PC-3 (cell line): ENCODE measurements around the gene RHOV. TPM values are rescaled to one million over a fixed set of nuclear protein-coding genes. Genes with fewer than 3 reads are reported as not detected.

Experiments
- ATAC-seq: fragments of 200-7000 bp; cut with Tn5 transposase; 2 replicates; pipeline ENCODE4 v1.9.1; 2020; ENCODE audit warnings: mild to moderate bottlenecking, moderate library complexity
- BruUV-seq: library from RNA; stranded (reverse); fragments of 400-500 nt; replicated peaks from 2 replicates; lab custom pipeline; 2021; lab: Mats Ljungman, UMichigan
- CTCF ChIA-PET: fragments of 300-600 bp; sonication (Branson Sonifier 250); formaldehyde crosslinking; loops from one replicate; lab custom pipeline; 2022; ENCODE audit warnings: antibody characterized with exemption; lab: Charles Lee
- POLR2A ChIA-PET: fragments of 300-600 bp; sonication (Branson Sonifier 250); formaldehyde crosslinking; loops from one replicate; lab custom pipeline; 2022; ENCODE audit warnings: antibody characterized with exemption; ENCODE audit not compliant: unreplicated experiment; lab: Charles Lee
- DNase-seq: peaks from one replicate; pipeline ENCODE4 v3.0.0-alpha.2; 2015
- H2AFZ ChIP-seq: fragments of 300-600 bp; sonication (generic); 2 replicates; pipeline ENCODE4 v1.6.0; 2016; ENCODE audit warnings: antibody characterized with exemption, low read length
- H3F3A ChIP-seq: fragments of 300-600 bp; sonication (generic); one replicate; pipeline ENCODE4 v1.6.0; 2017; ENCODE audit warnings: antibody characterized with exemption, low read length, control low read depth, mild to moderate bottlenecking; ENCODE audit not compliant: unreplicated experiment
- H3K27ac ChIP-seq: fragments of 300-600 bp; sonication (generic); 2 replicates; pipeline ENCODE4 v1.5.1; 2016; ENCODE audit warnings: mild to moderate bottlenecking, low read length
- H3K27me3 ChIP-seq: fragments of 300-600 bp; sonication (generic); 2 replicates; pipeline ENCODE4 v1.6.1; 2016; ENCODE audit warnings: low read length, mixed read lengths
- H3K36me3 ChIP-seq: fragments of 300-600 bp; sonication (generic); 2 replicates; pipeline ENCODE4 v1.6.1; 2016; ENCODE audit warnings: low read depth, mixed run types, low read length, mixed read lengths
- H3K4me1 ChIP-seq: fragments of 300-600 bp; sonication (generic); 2 replicates; pipeline ENCODE4 v1.5.1; 2016; ENCODE audit warnings: low read length; ENCODE audit not compliant: insufficient read depth
- H3K4me2 ChIP-seq: fragments of 300-600 bp; sonication (generic); 2 replicates; pipeline ENCODE4 v1.6.0; 2016; ENCODE audit warnings: low read length
- H3K4me3 ChIP-seq: fragments of 300-600 bp; sonication (generic); 2 replicates; pipeline ENCODE4 v1.5.1; 2016; ENCODE audit warnings: mild to moderate bottlenecking, low read length, mixed read lengths
- H3K79me2 ChIP-seq: fragments of 300-600 bp; sonication (generic); 2 replicates; pipeline ENCODE4 v1.6.1; 2017; ENCODE audit warnings: low read length, mixed read lengths
- H3K9ac ChIP-seq: fragments of 300-600 bp; sonication (generic); 2 replicates; pipeline ENCODE4 v1.6.0; 2016; ENCODE audit warnings: mild to moderate bottlenecking, low read length
- H3K9me2 ChIP-seq: fragments of 300-600 bp; sonication (generic); replicated peaks from 2 replicates; pipeline ENCODE4 v1.6.1; 2016; ENCODE audit warnings: mixed run types, low read length, mixed read lengths
- H3K9me3 ChIP-seq: fragments of 300-600 bp; sonication (generic); 2 replicates; pipeline ENCODE4 v1.6.1; 2016; ENCODE audit warnings: low read length, mixed read lengths
- H4K20me1 ChIP-seq: fragments of 300-600 bp; sonication (generic); 2 replicates; pipeline ENCODE4 v1.6.1; 2016; ENCODE audit warnings: low read length, mixed read lengths
- CTCF ChIP-seq: fragments of 300-600 bp; sonication (generic); conservative IDR thresholded peaks from 2 replicates; pipeline ENCODE4 v1.5.1; 2017; ENCODE audit warnings: antibody characterized with exemption, low read depth, mild to moderate bottlenecking, low read length
- EZH2 ChIP-seq: fragments of 300-600 bp; sonication (generic); IDR thresholded peaks from one replicate; pipeline ENCODE4 v1.6.1; 2017; ENCODE audit warnings: antibody characterized with exemption, mild to moderate bottlenecking, low read length; ENCODE audit not compliant: unreplicated experiment
- EZH2phosphoT487 ChIP-seq: fragments of 300-600 bp; sonication (generic); IDR thresholded peaks from 2 replicates; pipeline ENCODE4 v1.6.1; 2018; ENCODE audit warnings: mild to moderate bottlenecking, antibody characterized with exemption, low read length, borderline replicate concordance
- intact Hi-C: fragments of 100-400 bp; cut with micrococcal nuclease; formaldehyde crosslinking; loops from 2 replicates; pipeline ENCODE4 v1.9.0; 2023
- total RNA-seq: library from RNA; depleted of rRNA; stranded (reverse); fragments of >200 nt; gene quantifications from 2 replicates; pipeline ENCODE4 v1.2.3, GENCODE V29; 2014

RHOV gene
- total RNA-seq, 1 experiment from 2014 or later: 39.5 TPM

DNA sequence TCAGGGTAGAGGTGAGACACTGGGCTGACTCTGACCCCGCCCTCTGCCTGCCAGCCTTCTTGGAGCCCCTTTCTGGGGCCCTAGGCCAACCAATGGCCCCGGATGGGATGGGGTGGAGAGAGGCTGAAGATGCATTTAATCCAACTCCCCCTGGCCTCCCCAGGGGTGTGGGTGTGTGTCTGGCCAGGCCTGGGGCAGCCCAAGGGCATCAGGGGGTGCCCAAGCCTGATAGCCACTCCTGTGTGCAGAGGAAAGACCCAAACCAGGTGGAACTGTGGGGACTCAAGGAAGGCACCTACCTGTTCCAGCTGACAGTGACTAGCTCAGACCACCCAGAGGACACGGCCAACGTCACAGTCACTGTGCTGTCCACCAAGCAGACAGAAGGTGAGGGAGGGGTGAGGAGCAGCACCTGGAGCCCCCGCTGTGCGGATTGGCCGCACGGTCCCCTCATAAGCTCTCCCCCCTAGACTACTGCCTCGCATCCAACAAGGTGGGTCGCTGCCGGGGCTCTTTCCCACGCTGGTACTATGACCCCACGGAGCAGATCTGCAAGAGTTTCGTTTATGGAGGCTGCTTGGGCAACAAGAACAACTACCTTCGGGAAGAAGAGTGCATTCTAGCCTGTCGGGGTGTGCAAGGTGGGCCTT lies 20.7 kb downstream of the RHOV start:
- no peaks in the 10 kb centered on the region for H3K27me3 ChIP-seq
- H3K9me3 ChIP-seq: no peaks in the 10 kb centered on the region
- no peaks in the 10 kb centered on the region for H3K9me2 ChIP-seq
- peaks cover 23% of the 10 kb centered on the region for H3K4me1 ChIP-seq
- H3K9ac ChIP-seq: no peak overlapping the region
- ChIA-PET POLR2A (no interaction called here), CTCF (no interaction called here)
- DNase-seq: no peak
- ATAC-seq: no peak
- no peak overlapping the region for H2AFZ ChIP-seq
- H3K27ac ChIP-seq: no peak overlapping the region
- H3F3A ChIP-seq: peaks cover 9% of the 10 kb centered on the region
- H3K79me2 ChIP-seq: peaks cover 33% of the 10 kb centered on the region
- no peak overlapping the region for H3K4me2 ChIP-seq
- TSS peak; percentile 3 for BruUV-seq
- TF ChIP-seq EZH2phosphoT487 (no peak), EZH2 (no peak), CTCF (no peak)
- no peaks in the 10 kb centered on the region for H4K20me1 ChIP-seq
- intact Hi-C loops: no loop called here
- peaks cover 44% of the 10 kb centered on the region for H3K36me3 ChIP-seq
- H3K4me3 ChIP-seq: no peak overlapping the region

DNA sequence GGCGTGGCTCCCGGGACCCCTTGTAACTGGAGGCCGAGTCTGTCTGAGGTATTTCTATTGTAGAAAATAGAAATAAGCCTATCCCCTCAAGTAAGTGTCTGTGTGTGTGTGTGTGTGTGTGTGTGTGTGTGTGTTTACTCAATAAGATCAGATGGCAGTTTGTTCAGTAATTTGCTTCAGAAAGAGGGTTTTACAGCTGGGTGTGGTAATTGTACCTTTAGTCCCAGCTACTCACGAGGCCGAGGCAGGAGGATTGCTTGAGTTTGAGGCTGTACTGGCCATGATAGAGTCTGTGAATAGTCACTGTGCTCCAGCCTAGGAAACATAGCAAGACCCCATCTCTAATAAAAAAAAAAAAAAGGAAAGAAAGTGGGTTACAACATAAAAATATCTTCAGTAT lies 21.5 kb downstream of the RHOV start:
- intact Hi-C loops: no loop called here
- peaks cover 41% of the 10 kb centered on the region for H3K79me2 ChIP-seq
- ATAC-seq (peak; percentile 10; the same call in 1 of the 2 replicates), DNase-seq (no peak)
- H3K9ac ChIP-seq: no peak overlapping the region
- BruUV-seq: no TSS peak
- CTCF ChIA-PET: interaction anchor here (0.7 to 1.0 kb wide), 2 partner anchors 38 to 106 kb away, joined by 6 to 10 read pairs; no protein-coding TSS in a partner anchor
- H3F3A ChIP-seq: peaks cover 9% of the 10 kb centered on the region
- no peak overlapping the region for H3K4me3 ChIP-seq
- no peaks in the 10 kb centered on the region for H3K9me3 ChIP-seq
- H3K4me2 ChIP-seq: no peak overlapping the region
- no peaks in the 10 kb centered on the region for H3K9me2 ChIP-seq
- H2AFZ ChIP-seq: no peak overlapping the region
- peaks cover 41% of the 10 kb centered on the region; the same call in 1 of the 2 replicates for H3K36me3 ChIP-seq
- no peak overlapping the region for H3K27ac ChIP-seq
- peaks cover 8% of the 10 kb centered on the region; the same call in 1 of the 2 replicates for H4K20me1 ChIP-seq
- H3K4me1 ChIP-seq: peaks cover 25% of the 10 kb centered on the region
- POLR2A ChIA-PET: no interaction called here
- TF ChIP-seq EZH2 (no peak), EZH2phosphoT487 (no peak)
- H3K27me3 ChIP-seq: no peaks in the 10 kb centered on the region

DNA sequence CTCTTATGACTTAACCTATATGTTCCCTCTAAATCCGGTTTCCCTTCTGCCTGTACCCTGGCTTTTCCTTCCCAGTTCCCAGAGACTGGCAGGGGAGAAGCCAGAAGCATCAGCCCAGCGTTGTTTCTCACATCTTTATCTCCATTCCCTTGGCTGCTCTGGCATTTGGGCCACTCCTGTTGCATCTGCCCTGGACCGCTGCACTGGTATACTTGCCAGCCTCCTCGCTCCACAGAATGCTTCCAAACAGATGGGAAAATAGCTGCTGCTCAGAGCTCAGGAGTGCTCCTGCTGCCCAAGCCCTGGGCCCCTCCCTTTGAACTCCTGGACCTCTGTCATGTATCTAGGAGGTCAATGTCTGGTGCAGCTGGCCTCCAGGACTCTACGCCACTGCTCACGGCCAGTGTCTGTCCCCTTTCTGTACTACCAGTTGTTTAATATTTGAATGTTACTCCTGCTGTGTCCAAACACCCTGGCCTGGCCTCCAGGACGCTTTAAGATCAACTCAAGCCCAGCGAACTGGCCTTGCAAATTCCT lies 23.4 kb downstream of the RHOV start:
- TF ChIP-seq CTCF: no peak
- no peak for TF ChIP-seq EZH2
- no peak for TF ChIP-seq EZH2phosphoT487
- H3K4me2 ChIP-seq: no peak overlapping the region
- no peak overlapping the region for H3K4me3 ChIP-seq
- no TSS peak for BruUV-seq
- intact Hi-C loops: no loop called here
- POLR2A ChIA-PET: no interaction called here
- DNase-seq (no peak), ATAC-seq (no peak)
- peaks cover 25% of the 10 kb centered on the region for H3K4me1 ChIP-seq
- H3K36me3 ChIP-seq: peaks cover 28% of the 10 kb centered on the region; the same call in 1 of the 2 replicates
- no peaks in the 10 kb centered on the region for H3K9me3 ChIP-seq
- no peak overlapping the region for H2AFZ ChIP-seq
- no peak overlapping the region for H3K27ac ChIP-seq
- H3K27me3 ChIP-seq: no peaks in the 10 kb centered on the region
- no peaks in the 10 kb centered on the region for H3F3A ChIP-seq
- no peak overlapping the region for H3K9ac ChIP-seq
- CTCF ChIA-PET: interaction anchor here (0.5 kb wide), 1 partner anchor 43 kb away, joined by 4 read pairs; no protein-coding TSS in a partner anchor
- peaks cover 19% of the 10 kb centered on the region; the same call in 1 of the 2 replicates for H4K20me1 ChIP-seq
- no peaks in the 10 kb centered on the region for H3K9me2 ChIP-seq
- H3K79me2 ChIP-seq: peaks cover 58% of the 10 kb centered on the region
